Mammary epithelial cell (primary cell): Measurements from ENCODE around the gene SETDB2.

Experiments used
- CTCF ChIP-seq, 2 donors: IDR thresholded peaks in 1 of 2; conservative IDR thresholded peaks in 1 of 2; 2 replicates each; pipeline ENCODE4 v1.5.1; 2011 to 2012; ENCODE audit warnings: inconsistent platforms in 2 of 2, low read length in 2 of 2, mild to moderate bottlenecking in 2 of 2, control low read depth in 1 of 2, low read depth in 1 of 2; ENCODE audit not compliant: insufficient read depth in 1 of 2; ENCODE audit errors: extremely low read depth in 1 of 2
- EZH2 ChIP-seq: IDR thresholded peaks from 2 replicates; pipeline ENCODE4 v1.6.1; 2012; ENCODE audit warnings: low read length, inconsistent platforms, borderline replicate concordance

GRCh38 chr13:49539746-49540145 lies 95.7 kb downstream of the SETDB2 start:
- TF ChIP-seq CTCF (conservative IDR thresholded peaks at IDR 0.05 in 1 of 2, IDR thresholded peaks at IDR 0.05 in 1 of 2; ENCODE audit: extremely low read depth in 1 of 2, insufficient read depth in 1 of 2, low read depth in 1 of 2, low read length in 2 of 2): no peak
- TF ChIP-seq EZH2: no peak
